ENCODE results near the gene HINT3. TPM values are rescaled to one million over a fixed set of nuclear protein-coding genes. Genes with fewer than 3 reads are reported as not detected.

The HINT3 gene
- total RNA-seq, 1 donor from 2014 or later, result 32.9 TPM

- H3K9me3 ChIP-seq (replicated peaks), result no peaks in the 10 kb centered on the region
- intact Hi-C loops (cut with micrococcal nuclease), result no loop called here
- H3K36me3 ChIP-seq, result peaks cover 70% of the 10 kb centered on the region
- H3K27ac ChIP-seq (replicated peaks), result no peak overlapping the region
- H3K4me3 ChIP-seq, result no peak overlapping the region
- DNase-seq, result no peak
- no peak for TF ChIP-seq CTCF (IDR thresholded peaks at IDR 0.05; ENCODE audit: borderline replicate concordance)
- H3K27me3 ChIP-seq (ENCODE audit: low read depth), result no peaks in the 10 kb centered on the region
- H3K4me1 ChIP-seq, result peaks cover 28% of the 10 kb centered on the region
These were observed 32.4 kb upstream of the HINT3 start for GRCh38 chr6:125924169-125924568.

GRCh38 chr6:125924697-125925358, 31.7 kb upstream of the HINT3 start:
- intact Hi-C loops (cut with micrococcal nuclease), result no loop called here
- no peak overlapping the region for H3K4me3 ChIP-seq
- H3K27ac ChIP-seq (replicated peaks), result peak overlapping the region; percentile 27
- H3K27me3 ChIP-seq (ENCODE audit: low read depth), result no peaks in the 10 kb centered on the region
- no peak for DNase-seq
- no peaks in the 10 kb centered on the region for H3K9me3 ChIP-seq (replicated peaks)
- no peak for TF ChIP-seq CTCF (IDR thresholded peaks at IDR 0.05; ENCODE audit: borderline replicate concordance)
- H3K36me3 ChIP-seq, result peaks cover 76% of the 10 kb centered on the region
- peaks cover 22% of the 10 kb centered on the region for H3K4me1 ChIP-seq

GRCh38 chr6:125926711-125927110, 29.9 kb upstream of the HINT3 start:
- Histone ChIP-seq H3K27ac (replicated peaks) (no peak overlapping the region), H3K27me3 (ENCODE audit: low read depth) (no peaks in the 10 kb centered on the region), H3K36me3 (peaks cover 73% of the 10 kb centered on the region), H3K4me1 (peaks cover 22% of the 10 kb centered on the region), H3K9me3 (replicated peaks) (no peaks in the 10 kb centered on the region), H3K4me3 (no peak overlapping the region)
- DNase-seq, result no peak
- TF ChIP-seq CTCF (IDR thresholded peaks at IDR 0.05; ENCODE audit: borderline replicate concordance), result no peak
- intact Hi-C loops (cut with micrococcal nuclease), result no loop called here

- Histone ChIP-seq H3K27ac (replicated peaks) (no peak overlapping the region), H3K4me1 (peaks cover 22% of the 10 kb centered on the region), H3K36me3 (peaks cover 62% of the 10 kb centered on the region), H3K4me3 (no peak overlapping the region), H3K27me3 (ENCODE audit: low read depth) (no peaks in the 10 kb centered on the region), H3K9me3 (replicated peaks) (no peaks in the 10 kb centered on the region)
- no peak for TF ChIP-seq CTCF (IDR thresholded peaks at IDR 0.05; ENCODE audit: borderline replicate concordance)
- intact Hi-C loops (cut with micrococcal nuclease), result no loop called here
- no peak for DNase-seq
These were observed 28.8 kb upstream of the HINT3 start for GRCh38 chr6:125927761-125928160.

GRCh38 chr6:125930765-125931418, 25.7 kb upstream of the HINT3 start:
- DNase-seq, result no peak
- Histone ChIP-seq H3K27ac (replicated peaks) (no peak overlapping the region), H3K4me3 (no peak overlapping the region), H3K4me1 (peaks cover 8% of the 10 kb centered on the region), H3K36me3 (peaks cover 41% of the 10 kb centered on the region), H3K9me3 (replicated peaks) (no peaks in the 10 kb centered on the region), H3K27me3 (ENCODE audit: low read depth) (no peaks in the 10 kb centered on the region)
- intact Hi-C loops (cut with micrococcal nuclease), result no loop called here
- TF ChIP-seq CTCF (IDR thresholded peaks at IDR 0.05; ENCODE audit: borderline replicate concordance), result no peak
